Activated CD8-positive, alpha-beta T cell treated with anti-CD3 and anti-CD28 coated beads for 36 hours (primary cell): ENCODE data around the gene SIK3. TPM values are rescaled to one million over a fixed set of nuclear protein-coding genes. Genes with fewer than 3 reads are reported as not detected.

Source experiments
- ATAC-seq: fragments of 200-7000 bp; cut with Tn5 transposase; one replicate; pipeline ENCODE4 v1.10.0; 2021; ENCODE audit warnings: mild to moderate bottlenecking, moderate library complexity
- CTCF ChIA-PET: fragments of 350-600 bp; sonication (Branson Sonifier 250); formaldehyde crosslinking; loops from one replicate; lab custom pipeline; 2021; ENCODE audit warnings: antibody characterized with exemption; lab: Charles Lee
- POLR2A ChIA-PET: fragments of 350-600 bp; sonication (Branson Sonifier 250); formaldehyde crosslinking; loops from one replicate; lab custom pipeline; 2021; ENCODE audit warnings: antibody characterized with exemption; lab: Charles Lee
- DNase-seq: peaks from one replicate; pipeline ENCODE4 v3.0.0-alpha.2; 2020
- H3K27ac Mint-ChIP-seq: one replicate; pipeline ENCODE4 v1.8.0; 2021; ENCODE audit warnings: mild to moderate bottlenecking, mixed read lengths
- H3K27me3 Mint-ChIP-seq: one replicate; pipeline ENCODE4 v1.8.0; 2021; ENCODE audit warnings: mixed read lengths
- H3K36me3 Mint-ChIP-seq: one replicate; pipeline ENCODE4 v1.8.0; 2021; ENCODE audit warnings: low read depth, mixed read lengths
- H3K4me1 Mint-ChIP-seq: one replicate; pipeline ENCODE4 v1.8.0; 2021; ENCODE audit warnings: low read depth, mixed read lengths
- H3K4me3 Mint-ChIP-seq: one replicate; pipeline ENCODE4 v1.8.0; 2021; ENCODE audit warnings: mild to moderate bottlenecking, moderate library complexity, mixed read lengths
- H3K9me3 Mint-ChIP-seq: one replicate; pipeline ENCODE4 v1.8.0; 2021; ENCODE audit warnings: mixed read lengths
- intact Hi-C: fragments of 100-400 bp; cut with micrococcal nuclease; formaldehyde crosslinking; loops from one replicate; pipeline ENCODE4 v1.10.0; 2022
- total RNA-seq, 2 experiments: library from RNA; stranded (reverse); gene quantifications; one replicate each; pipeline ENCODE4 v1.2.3, GENCODE V29; 2021
- TF ChIP-seq, protein P1 (sequence below): fragments of 200-600 bp; IDR thresholded peaks from one replicate; pipeline ENCODE4 v1.8.0; 2022; ENCODE audit warnings: antibody characterized with exemption, mild to moderate bottlenecking

The SIK3 gene
- total RNA-seq, 2 experiments from 2014 or later: 18.7 to 24.1 TPM

DNA sequence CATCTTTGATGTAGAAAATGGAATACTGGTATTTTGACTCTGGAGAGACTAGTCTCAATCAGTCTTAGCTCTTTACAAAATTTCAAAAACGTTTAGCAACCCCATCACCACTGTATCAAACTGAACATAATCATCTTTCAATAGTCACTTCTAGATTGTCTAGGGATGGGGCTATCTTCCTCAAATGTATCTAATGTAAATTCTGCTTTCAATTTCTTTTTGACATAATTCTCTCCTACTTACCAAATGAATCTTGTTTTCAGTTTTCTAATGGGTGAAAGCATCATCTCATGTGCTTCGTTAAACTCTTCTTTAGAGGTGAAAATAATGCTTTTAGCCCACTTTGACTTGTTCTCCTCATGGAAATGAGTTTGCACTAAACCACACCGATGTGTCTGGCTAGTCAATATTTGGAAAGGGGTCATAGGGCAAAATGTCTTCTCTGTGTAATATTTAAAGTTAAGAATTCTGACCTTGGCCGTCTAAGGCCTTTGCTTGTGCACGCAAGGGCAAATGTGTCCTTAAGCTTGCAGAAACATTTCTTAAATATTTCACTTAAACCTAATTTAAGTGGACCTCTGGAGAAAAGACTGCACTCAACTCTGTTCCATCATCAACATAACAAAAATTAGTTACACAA, 5.2 kb downstream of the SIK3 start:
- POLR2A ChIA-PET: interaction anchor here (0.7 to 2.6 kb wide), 5 partner anchors 10 to 305 kb away, joined by 3 to 10 read pairs (median 4); partner anchors contain the start of gene ZPR1
- CTCF ChIA-PET: interaction anchor here (0.7 to 1.4 kb wide), 3 partner anchors 20 to 213 kb away, joined by 3 to 5 read pairs (median 3); no protein-coding TSS in a partner anchor
- intact Hi-C loops: no loop called here

DNA sequence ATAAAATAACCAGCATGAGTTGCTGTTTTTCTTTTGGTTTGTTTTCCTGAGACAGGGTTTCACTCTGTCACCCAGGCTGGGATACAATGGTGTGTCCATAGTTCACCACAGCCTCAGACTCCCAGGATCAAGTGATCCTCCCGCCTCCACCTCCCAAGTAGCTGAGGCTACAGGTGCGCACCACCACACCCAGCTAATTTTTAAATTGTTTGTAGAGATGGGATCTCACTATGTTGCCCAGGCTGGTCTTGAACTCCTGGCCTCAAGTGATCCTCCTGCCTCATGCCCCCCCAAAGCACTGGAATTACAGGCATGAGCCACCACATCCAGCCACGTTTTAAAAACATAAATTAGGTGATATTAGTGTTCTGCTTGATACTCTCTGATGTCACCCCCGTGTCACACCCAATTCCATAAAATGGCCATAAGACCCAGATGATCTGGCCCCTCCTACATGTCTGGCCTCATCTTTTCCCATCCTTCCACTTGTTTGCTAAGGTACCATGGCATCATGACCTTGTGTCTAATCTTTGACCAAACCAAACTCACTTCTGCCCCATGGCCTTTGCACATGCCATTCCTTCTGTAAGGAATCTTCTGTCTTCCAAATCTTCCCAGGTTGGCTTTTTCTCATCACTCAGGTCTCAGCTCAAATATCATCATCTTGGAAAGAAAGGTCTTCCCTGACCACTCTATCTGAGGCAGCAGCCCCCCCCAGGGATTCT, 6.3 kb downstream of the SIK3 start:
- no peak overlapping the region for H3K4me3 Mint-ChIP-seq
- TF ChIP-seq, protein P1, sequence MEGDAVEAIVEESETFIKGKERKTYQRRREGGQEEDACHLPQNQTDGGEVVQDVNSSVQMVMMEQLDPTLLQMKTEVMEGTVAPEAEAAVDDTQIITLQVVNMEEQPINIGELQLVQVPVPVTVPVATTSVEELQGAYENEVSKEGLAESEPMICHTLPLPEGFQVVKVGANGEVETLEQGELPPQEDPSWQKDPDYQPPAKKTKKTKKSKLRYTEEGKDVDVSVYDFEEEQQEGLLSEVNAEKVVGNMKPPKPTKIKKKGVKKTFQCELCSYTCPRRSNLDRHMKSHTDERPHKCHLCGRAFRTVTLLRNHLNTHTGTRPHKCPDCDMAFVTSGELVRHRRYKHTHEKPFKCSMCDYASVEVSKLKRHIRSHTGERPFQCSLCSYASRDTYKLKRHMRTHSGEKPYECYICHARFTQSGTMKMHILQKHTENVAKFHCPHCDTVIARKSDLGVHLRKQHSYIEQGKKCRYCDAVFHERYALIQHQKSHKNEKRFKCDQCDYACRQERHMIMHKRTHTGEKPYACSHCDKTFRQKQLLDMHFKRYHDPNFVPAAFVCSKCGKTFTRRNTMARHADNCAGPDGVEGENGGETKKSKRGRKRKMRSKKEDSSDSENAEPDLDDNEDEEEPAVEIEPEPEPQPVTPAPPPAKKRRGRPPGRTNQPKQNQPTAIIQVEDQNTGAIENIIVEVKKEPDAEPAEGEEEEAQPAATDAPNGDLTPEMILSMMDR: no peak
- peaks cover 78% of the 10 kb centered on the region for H3K4me1 Mint-ChIP-seq
- peak overlapping the region; percentile 40 for H3K27ac Mint-ChIP-seq
- CTCF ChIA-PET: interaction anchor here (0.7 to 1.4 kb wide), 3 partner anchors 19 to 212 kb away, joined by 3 to 5 read pairs (median 3); no protein-coding TSS in a partner anchor
- POLR2A ChIA-PET: interaction anchor here (0.6 to 1.3 kb wide), 6 partner anchors 9 to 304 kb away, joined by 3 to 5 read pairs (median 3); partner anchors contain the start of gene ZPR1
- H3K9me3 Mint-ChIP-seq: peaks cover 6% of the 10 kb centered on the region
- no peak for ATAC-seq
- DNase-seq: no peak
- H3K36me3 Mint-ChIP-seq: peaks cover 21% of the 10 kb centered on the region
- no peaks in the 10 kb centered on the region for H3K27me3 Mint-ChIP-seq
- intact Hi-C loops: no loop called here

More for the DNA sequence above, 5.2 kb downstream of the SIK3 start:
- DNase-seq (no peak), ATAC-seq (peak; percentile 54)
- peaks cover 76% of the 10 kb centered on the region for H3K4me1 Mint-ChIP-seq
- H3K9me3 Mint-ChIP-seq: peaks cover 6% of the 10 kb centered on the region
- H3K27me3 Mint-ChIP-seq: no peaks in the 10 kb centered on the region
- TF ChIP-seq, protein P1: no peak
- peak overlapping the region; percentile 44 for H3K4me3 Mint-ChIP-seq
- H3K36me3 Mint-ChIP-seq: peaks cover 20% of the 10 kb centered on the region
- H3K27ac Mint-ChIP-seq: peak overlapping the region; percentile 79

DNA sequence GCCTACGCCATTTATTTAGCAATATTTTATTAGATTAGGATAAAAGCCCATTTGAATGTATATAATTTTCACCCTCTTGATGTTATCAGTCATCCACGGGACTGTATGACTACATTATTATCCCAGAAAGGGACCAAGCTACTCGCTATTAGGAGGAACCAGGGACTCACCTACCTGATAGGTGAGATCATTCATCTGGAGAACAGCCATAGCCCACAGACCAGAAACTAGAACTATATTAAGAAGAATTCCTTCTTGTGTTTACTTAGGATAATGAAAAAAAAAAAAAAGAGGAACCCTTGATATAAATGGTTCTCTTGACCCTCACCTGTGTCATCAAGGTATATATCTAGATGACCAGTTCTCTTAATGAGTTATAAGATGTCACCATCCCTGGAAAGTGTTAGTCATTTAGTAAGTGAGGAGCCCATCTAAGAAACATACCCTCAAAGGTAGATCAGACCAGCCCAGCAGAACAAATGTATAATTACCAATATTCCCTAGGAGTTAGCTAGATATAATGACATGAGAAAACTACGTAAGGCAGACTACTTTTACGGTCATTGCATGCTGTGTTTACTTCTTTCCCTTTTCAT, 8.0 kb downstream of the SIK3 start:
- ChIA-PET POLR2A (interaction anchor here (1.5 kb wide), 1 partner anchor 26 kb away, joined by 4 read pairs; no protein-coding TSS in a partner anchor), CTCF (interaction anchor here (0.6 to 2.0 kb wide), 6 partner anchors 9 to 163 kb away, joined by 3 to 9 read pairs (median 5); no protein-coding TSS in a partner anchor)
- H3K36me3 Mint-ChIP-seq: peaks cover 24% of the 10 kb centered on the region
- intact Hi-C loops: no loop called here
- no peak for DNase-seq
- TF ChIP-seq, protein P1: no peak
- no peak for ATAC-seq
- H3K4me3 Mint-ChIP-seq: no peak overlapping the region
- H3K27ac Mint-ChIP-seq: no peak overlapping the region
- peaks cover 6% of the 10 kb centered on the region for H3K9me3 Mint-ChIP-seq
- peaks cover 73% of the 10 kb centered on the region for H3K4me1 Mint-ChIP-seq
- H3K27me3 Mint-ChIP-seq: no peaks in the 10 kb centered on the region

DNA sequence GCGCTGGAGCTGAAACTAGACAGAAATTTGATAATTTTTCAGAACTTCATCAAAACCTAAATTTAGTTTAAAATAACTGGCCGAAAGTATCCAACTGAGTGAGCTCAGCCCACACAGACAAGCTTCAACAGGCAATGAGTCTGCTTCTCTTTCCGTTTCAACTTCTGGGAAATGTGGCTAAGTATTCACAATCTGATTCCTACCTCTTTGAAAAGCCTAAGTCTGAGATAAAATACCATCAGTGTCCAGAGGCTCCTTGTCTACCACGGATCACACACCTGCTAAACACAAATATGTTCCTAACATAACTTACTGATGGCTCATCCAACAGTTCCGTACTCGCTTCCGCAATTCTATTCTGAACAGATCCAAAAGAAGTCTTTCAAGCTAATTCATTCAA, 8.5 kb downstream of the SIK3 start:
- no peak for DNase-seq
- Mint-ChIP-seq H3K4me1 (peaks cover 69% of the 10 kb centered on the region), H3K27me3 (no peaks in the 10 kb centered on the region), H3K4me3 (no peak overlapping the region), H3K9me3 (peaks cover 6% of the 10 kb centered on the region), H3K36me3 (peaks cover 24% of the 10 kb centered on the region), H3K27ac (no peak overlapping the region)
- no peak for ATAC-seq
- intact Hi-C loops: no loop called here
- ChIA-PET POLR2A (interaction anchor here (1.1 kb wide), 1 partner anchor 78 kb away, joined by 3 read pairs; no protein-coding TSS in a partner anchor), CTCF (interaction anchor here (1.1 to 2.0 kb wide), 7 partner anchors 10 to 254 kb away, joined by 3 to 9 read pairs (median 4); no protein-coding TSS in a partner anchor)
- TF ChIP-seq, protein P1: no peak
